OCI-M2 (cell line): ENCODE results near the gene RGS17.

Experiments used
- DNase-seq: peaks from one replicate; lab custom pipeline; 2025; ENCODE audit not compliant: unreplicated experiment; lab: John Stamatoyannopoulos, UW

The RGS17 gene

GRCh38 chr6:152957796-152958195 is 173.3 kb downstream of the RGS17 start:
- no peak for DNase-seq
